ENCODE results near the gene SNX32.

GRCh38 chr11:65793144-65793581 is 40.6 kb upstream of the SNX32 start:
- TF ChIP-seq, protein P1, sequence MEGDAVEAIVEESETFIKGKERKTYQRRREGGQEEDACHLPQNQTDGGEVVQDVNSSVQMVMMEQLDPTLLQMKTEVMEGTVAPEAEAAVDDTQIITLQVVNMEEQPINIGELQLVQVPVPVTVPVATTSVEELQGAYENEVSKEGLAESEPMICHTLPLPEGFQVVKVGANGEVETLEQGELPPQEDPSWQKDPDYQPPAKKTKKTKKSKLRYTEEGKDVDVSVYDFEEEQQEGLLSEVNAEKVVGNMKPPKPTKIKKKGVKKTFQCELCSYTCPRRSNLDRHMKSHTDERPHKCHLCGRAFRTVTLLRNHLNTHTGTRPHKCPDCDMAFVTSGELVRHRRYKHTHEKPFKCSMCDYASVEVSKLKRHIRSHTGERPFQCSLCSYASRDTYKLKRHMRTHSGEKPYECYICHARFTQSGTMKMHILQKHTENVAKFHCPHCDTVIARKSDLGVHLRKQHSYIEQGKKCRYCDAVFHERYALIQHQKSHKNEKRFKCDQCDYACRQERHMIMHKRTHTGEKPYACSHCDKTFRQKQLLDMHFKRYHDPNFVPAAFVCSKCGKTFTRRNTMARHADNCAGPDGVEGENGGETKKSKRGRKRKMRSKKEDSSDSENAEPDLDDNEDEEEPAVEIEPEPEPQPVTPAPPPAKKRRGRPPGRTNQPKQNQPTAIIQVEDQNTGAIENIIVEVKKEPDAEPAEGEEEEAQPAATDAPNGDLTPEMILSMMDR (IDR thresholded peaks at IDR 0.05; ENCODE audit: extremely low read depth in 1 of 2, insufficient read depth in 1 of 2, low read depth in 1 of 2, low read length in 2 of 2), result no peak
- no peak for TF ChIP-seq POLR2A (IDR thresholded peaks at IDR 0.05; ENCODE audit: low read depth, low read length)
- TF ChIP-seq EZH2 (IDR thresholded peaks at IDR 0.05; ENCODE audit: borderline replicate concordance, low read depth, low read length, severe bottlenecking), result no peak

Data from endothelial cell of umbilical vein (primary cell).